ENCODE measurements around the gene XIRP1.
"Not testable (repeated sequence)": the region's sequence is repeated elsewhere in the genome, so short reads cannot be mapped to it uniquely, and the experiment has no call there.

Gene XIRP1

GRCh38 chr3:39192490-39193092, at the start of gene XIRP1:
Gene XIRP1 (minus strand): TSS chr3:39192595. CDS start chr3:39189445, 3,150 bp downstream.
- DNase-seq = no peak

- no peak for DNase-seq
Observed at GRCh38 chr3:39241561-39241960, 49.2 kb upstream of the XIRP1 start.

GRCh38 chr3:39237027-39237426, 44.6 kb upstream of the XIRP1 start:
- DNase-seq = no peak

GRCh38 chr3:39234651-39235050, 42.3 kb upstream of the XIRP1 start:
- DNase-seq = peak; percentile 92

- DNase-seq = no peak
Observed at GRCh38 chr3:39232859-39233258, 40.5 kb upstream of the XIRP1 start.

GRCh38 chr3:39230453-39230852, 38.1 kb upstream of the XIRP1 start:
- no peak for DNase-seq

- no peak for DNase-seq
Observed at GRCh38 chr3:39228496-39228895, 36.1 kb upstream of the XIRP1 start.

GRCh38 chr3:39227596-39227995, 35.2 kb upstream of the XIRP1 start:
- not testable (repeated sequence) for DNase-seq

- no peak for DNase-seq
Observed at GRCh38 chr3:39226106-39226741, 33.8 kb upstream of the XIRP1 start.

- no peak for DNase-seq
Observed at GRCh38 chr3:39224288-39224687, 31.9 kb upstream of the XIRP1 start.

GRCh38 chr3:39222939-39223338, 30.5 kb upstream of the XIRP1 start:
- DNase-seq = no peak

- no peak for DNase-seq
Observed at GRCh38 chr3:39222462-39222861, 30.1 kb upstream of the XIRP1 start.

- DNase-seq = peak; percentile 72
Observed at GRCh38 chr3:39221141-39221530, 28.7 kb upstream of the XIRP1 start.

GRCh38 chr3:39220407-39221140, 28.2 kb upstream of the XIRP1 start:
- DNase-seq = peak; percentile 89

GRCh38 chr3:39219702-39220101, 27.3 kb upstream of the XIRP1 start:
- DNase-seq = no peak

- DNase-seq = peak; percentile 95
Observed at GRCh38 chr3:39216176-39216790, 23.9 kb upstream of the XIRP1 start.

- DNase-seq = no peak
Observed at GRCh38 chr3:39213613-39214012, 21.2 kb upstream of the XIRP1 start.

- no peak for DNase-seq
Observed at GRCh38 chr3:39212665-39213064, 20.3 kb upstream of the XIRP1 start.

- DNase-seq = no peak
Observed at GRCh38 chr3:39211332-39212130, 19.1 kb upstream of the XIRP1 start.

- no peak for DNase-seq
Observed at GRCh38 chr3:39210078-39210477, 17.7 kb upstream of the XIRP1 start.

GRCh38 chr3:39209329-39209970, 17.1 kb upstream of the XIRP1 start:
- DNase-seq = no peak

GRCh38 chr3:39208463-39209055, 16.2 kb upstream of the XIRP1 start:
- peak; percentile 72 for DNase-seq

Measured in RPMI8226 (cell line).